Activated T-cell treated with anti-CD3 and anti-CD28 coated beads for 1 hour (primary cell): ENCODE data around the gene LAMA2.

Experiments
- DNase-seq: peaks from one replicate; pipeline ENCODE4 v3.0.0-alpha.2; 2020; ENCODE audit warnings: low read depth

Gene LAMA2

GRCh38 chr6:129516787-129517186, 633.8 kb downstream of the LAMA2 start:
- no peak for DNase-seq

DNA sequence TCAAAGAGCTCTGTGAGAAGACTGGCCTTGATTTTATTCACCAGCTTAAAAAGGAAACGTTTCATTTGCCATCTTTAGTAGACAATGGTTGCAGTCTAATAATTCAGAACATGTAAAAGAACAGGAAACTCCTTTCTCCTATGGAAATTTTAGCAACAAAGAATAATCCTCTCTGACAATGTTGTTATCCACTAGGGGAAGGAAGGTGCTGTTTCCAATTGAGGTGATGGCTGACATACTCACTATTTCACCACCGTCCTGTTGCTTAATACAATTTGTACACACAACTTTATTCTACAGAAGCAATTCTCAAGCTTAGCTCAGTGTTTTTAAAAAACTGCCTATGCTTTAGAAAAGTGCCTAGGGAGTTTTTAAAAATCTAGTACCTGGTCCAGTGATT, 634.4 kb downstream of the LAMA2 start:
- DNase-seq, result no peak

DNA sequence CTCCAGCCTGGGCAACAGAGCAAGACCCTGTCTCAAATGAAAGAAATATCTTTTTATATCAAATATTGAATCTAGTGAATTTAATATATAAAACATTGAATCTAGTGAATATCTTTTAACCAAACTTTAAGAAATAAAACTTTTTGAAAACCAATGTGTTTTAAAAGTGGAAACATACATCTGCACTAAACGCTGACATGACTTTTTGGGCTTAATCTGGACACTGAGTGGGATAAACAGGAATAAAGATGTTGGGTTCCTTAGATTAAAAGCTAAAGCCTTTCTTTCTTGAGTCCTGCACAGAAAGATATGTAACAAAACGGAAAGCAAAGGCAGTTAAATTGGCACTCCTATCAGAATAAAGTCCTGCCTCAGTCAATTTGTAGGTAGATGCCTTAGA, 636.8 kb downstream of the LAMA2 start:
- DNase-seq, result no peak

DNA sequence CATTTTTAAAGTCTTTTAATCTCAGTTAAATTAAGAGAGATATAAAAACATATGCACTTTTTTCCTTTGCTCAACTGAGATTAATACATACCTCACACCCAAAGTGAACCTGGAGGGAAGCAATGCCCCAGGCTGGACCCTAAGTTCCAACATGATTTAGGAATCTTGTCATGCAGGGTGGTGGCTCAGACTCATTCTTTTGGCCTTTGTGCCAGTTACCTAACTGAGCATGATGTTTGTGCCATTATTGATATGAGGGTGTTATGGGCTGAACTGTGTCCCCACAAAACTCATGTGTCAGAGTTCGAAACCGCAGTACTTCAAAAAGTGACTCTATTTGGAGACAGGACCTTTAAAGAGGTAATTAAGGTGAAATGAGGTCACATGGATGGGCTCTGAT, 639.0 kb downstream of the LAMA2 start:
- no peak for DNase-seq

- no peak for DNase-seq
Observed at GRCh38 chr6:129523816-129524215, 640.9 kb downstream of the LAMA2 start.

GRCh38 chr6:129525055-129525454, 642.1 kb downstream of the LAMA2 start:
- DNase-seq, result no peak

DNA sequence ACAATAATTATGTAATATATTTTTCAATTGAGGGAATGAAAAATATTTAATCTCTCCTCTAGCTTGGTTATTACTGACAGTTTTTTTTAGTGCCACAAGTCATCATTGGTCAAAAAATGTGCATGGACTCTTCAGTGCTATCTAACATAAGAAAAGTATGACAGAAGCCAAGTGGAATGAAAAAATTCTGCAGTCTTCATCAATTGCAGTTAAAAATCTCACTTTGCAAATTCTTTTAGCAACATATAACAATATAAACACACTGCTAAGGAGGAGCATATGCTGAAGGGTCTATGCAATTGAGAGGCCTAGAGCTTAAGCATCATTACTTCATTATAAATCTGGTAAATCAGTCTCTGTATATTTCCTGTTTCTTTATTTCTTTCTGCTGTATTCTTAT, 652.0 kb downstream of the LAMA2 start:
- DNase-seq, result no peak

DNA sequence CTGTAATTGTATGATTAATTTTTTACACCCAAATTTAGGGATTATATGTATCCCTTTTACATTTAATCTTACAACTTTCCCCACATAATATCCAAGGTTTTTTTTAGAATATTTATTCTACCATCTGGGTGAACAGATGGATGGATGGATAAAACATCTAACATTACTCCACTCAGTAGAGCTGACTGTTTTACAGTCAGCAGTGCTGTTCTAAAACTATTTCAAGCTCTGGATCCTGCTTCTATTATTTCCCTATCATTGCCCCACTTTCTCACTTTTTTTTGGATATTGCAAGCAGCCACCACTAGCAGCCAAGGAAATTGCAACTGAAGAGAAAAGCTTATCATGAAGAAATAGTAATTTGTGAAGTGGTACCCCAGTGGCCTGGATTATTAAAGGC, 653.3 kb downstream of the LAMA2 start:
- DNase-seq, result no peak

DNA sequence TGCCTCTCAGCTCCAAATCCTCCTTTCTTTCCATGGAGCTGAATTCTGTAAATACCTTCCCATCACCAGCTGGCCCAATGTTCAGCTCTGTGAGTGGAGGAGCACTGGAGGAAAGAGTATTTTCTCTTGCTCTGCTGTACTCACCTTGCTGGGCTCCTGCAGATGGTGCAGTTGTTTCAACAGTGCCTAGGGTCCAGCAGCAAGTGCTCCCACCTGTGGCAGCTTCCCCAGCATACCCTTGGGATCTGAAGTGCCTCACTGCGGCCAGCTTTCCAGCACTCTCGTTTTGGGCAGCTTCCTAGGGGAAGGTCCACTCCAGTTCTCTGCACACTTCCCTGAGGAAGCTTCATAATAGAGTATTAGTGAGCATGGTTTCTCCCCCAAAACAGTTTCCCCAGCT, 656.1 kb downstream of the LAMA2 start:
- no peak for DNase-seq

GRCh38 chr6:129542705-129543104, 659.8 kb downstream of the LAMA2 start:
- DNase-seq, result no peak

- DNase-seq, result no peak
Observed at GRCh38 chr6:129543981-129544380, 661.0 kb downstream of the LAMA2 start.

GRCh38 chr6:129544892-129545612, 662.1 kb downstream of the LAMA2 start:
- DNase-seq, result no peak

DNA sequence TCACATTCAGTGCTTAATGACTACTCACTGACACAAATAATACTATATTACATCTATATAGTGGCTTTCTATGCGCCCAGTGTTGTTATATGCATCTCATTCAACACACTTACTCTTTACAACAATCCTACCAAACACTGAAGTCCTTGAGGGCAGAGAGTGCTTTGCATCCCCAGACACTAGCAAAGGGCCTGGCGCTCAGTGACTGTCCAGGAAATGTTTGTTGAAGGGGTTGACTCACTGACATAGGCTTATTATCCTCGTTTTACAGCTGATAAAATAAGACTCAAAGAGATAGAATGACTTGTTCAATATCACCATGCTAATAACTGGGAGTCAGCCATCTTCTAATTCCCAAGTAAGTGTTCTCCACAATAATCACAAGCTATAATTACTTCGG, 663.8 kb downstream of the LAMA2 start:
- no peak for DNase-seq

GRCh38 chr6:129551486-129551885, 668.5 kb downstream of the LAMA2 start:
- no peak for DNase-seq

DNA sequence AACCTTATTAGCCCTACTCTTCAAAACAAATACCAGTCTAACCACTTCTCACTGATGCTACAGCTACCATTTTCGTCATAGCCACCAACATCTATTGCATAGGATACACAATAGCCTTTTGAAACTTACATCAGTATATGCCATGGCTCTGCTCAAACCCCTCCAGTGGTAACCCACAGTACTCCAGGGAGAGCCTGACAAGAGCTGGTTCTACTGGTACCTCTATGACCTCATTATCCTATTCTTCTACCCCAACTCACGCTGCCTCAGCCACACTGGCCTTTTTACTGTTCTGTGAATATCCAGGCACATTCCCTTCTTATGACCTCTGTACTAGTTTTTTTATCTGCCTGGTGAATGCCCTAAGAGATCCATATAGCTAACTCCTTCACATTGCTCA, 669.5 kb downstream of the LAMA2 start:
- DNase-seq, result no peak

GRCh38 chr6:129555206-129555832, 672.4 kb downstream of the LAMA2 start:
- DNase-seq, result no peak

DNA sequence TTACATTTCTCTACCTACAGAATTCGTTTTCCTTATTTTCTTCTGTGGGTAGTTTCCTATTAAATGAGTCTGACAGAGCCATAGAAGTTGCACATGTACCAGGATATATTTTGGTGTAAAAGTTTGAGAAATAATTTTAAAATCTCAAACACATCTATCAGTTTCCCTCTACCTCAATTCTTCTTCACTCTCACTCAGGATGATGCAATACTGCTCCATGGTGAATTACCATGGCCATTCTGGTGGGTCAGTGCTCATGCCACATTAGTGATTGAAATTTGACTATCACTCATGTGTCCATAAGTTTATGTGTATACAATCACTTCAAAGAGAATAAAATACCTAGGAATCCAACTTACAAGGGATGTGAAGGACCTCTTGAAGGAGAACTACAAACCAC, 675.3 kb downstream of the LAMA2 start:
- DNase-seq, result no peak

DNA sequence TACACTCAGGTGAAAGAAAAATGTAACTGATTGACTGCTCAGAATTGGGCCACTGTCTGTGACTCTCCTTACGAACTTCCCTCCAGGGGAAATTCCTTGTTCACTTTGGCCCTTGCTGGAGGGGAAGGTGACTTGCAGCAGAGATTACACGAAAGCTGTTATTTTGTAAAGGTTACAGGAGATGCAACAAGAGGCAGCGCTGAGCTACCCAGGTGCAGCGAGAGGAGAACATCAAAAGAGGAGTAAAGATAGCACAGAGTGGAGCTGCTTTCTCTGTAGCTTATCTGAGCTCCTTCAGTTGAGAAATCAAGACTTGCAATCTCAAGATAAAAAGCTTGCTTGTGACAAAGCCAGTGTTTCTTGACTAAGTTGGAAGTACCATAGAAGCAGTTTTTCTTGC, 682.4 kb downstream of the LAMA2 start:
- DNase-seq, result no peak

GRCh38 chr6:129565811-129566210, 682.9 kb downstream of the LAMA2 start:
- DNase-seq, result no peak
